ENCODE measurements around the gene EPS8L2. TPM values are rescaled to one million over a fixed set of nuclear protein-coding genes. Genes with fewer than 3 reads are reported as not detected.
"Not testable (repeated sequence)": the region's sequence is repeated elsewhere in the genome, so short reads cannot be mapped to it uniquely, and the experiment has no call there.

Gene EPS8L2
- polyA plus RNA-seq, 1 experiment, result 44.4 TPM

- CTCF ChIA-PET, result interaction anchor here (1.0 to 6.9 kb wide), 19 partner anchors 9 to 174 kb away, joined by 3 to 43 read pairs (median 9); partner anchors contain the start of genes DEAF1, TALDO1 and TMEM80
- H3K4me3 ChIP-seq (ENCODE audit: low read depth, low read length), result no peak overlapping the region
- peaks cover 1% of the 10 kb centered on the region for H3K27me3 ChIP-seq (ENCODE audit: control insufficient read depth, insufficient read depth, low read length)
- POLR2A ChIA-PET, result no interaction called here
- TF ChIP-seq CTCF (IDR thresholded peaks at IDR 0.05; ENCODE audit: insufficient read depth, low read depth, low read length), result no peak
- no peak for DNase-seq (ENCODE audit: low read depth)
- peaks cover 2% of the 10 kb centered on the region; the same call in 1 of the 2 replicates for H3K36me3 ChIP-seq (ENCODE audit: control insufficient read depth, insufficient read depth, low read length)
Observed at GRCh38 chr11:728901-729491, 23.0 kb downstream of the EPS8L2 start.

- ChIA-PET POLR2A (no interaction called here), CTCF (interaction anchor here (5.2 to 6.9 kb wide), 2 partner anchors 33 to 68 kb away, joined by 40 to 43 read pairs; partner anchors contain the start of genes DEAF1 and TMEM80)
- no peak for DNase-seq (ENCODE audit: low read depth)
- H3K36me3 ChIP-seq (ENCODE audit: control insufficient read depth, insufficient read depth, low read length), result peaks cover under 1% of the 10 kb centered on the region; the same call in 1 of the 2 replicates
- H3K4me3 ChIP-seq (ENCODE audit: low read depth, low read length), result no peak overlapping the region
- peaks cover 1% of the 10 kb centered on the region for H3K27me3 ChIP-seq (ENCODE audit: control insufficient read depth, insufficient read depth, low read length)
- no peak for TF ChIP-seq CTCF (IDR thresholded peaks at IDR 0.05; ENCODE audit: insufficient read depth, low read depth, low read length)
Observed at GRCh38 chr11:729492-730074, 23.6 kb downstream of the EPS8L2 start.

GRCh38 chr11:733072-733471 is 27.0 kb downstream of the EPS8L2 start:
- peaks cover 1% of the 10 kb centered on the region for H3K27me3 ChIP-seq (ENCODE audit: control insufficient read depth, insufficient read depth, low read length)
- no peak overlapping the region for H3K4me3 ChIP-seq (ENCODE audit: low read depth, low read length)
- TF ChIP-seq CTCF (IDR thresholded peaks at IDR 0.05; ENCODE audit: insufficient read depth, low read depth, low read length), result no peak
- CTCF ChIA-PET, result interaction anchor here (2.3 kb wide), 1 partner anchor 14 kb away, joined by 8 read pairs; the partner anchor contains the start of gene TALDO1
- no peak for DNase-seq (ENCODE audit: low read depth)
- POLR2A ChIA-PET, result no interaction called here
- no peaks in the 10 kb centered on the region for H3K36me3 ChIP-seq (ENCODE audit: control insufficient read depth, insufficient read depth, low read length)

- POLR2A ChIA-PET; H3K36me3 ChIP-seq (ENCODE audit: control insufficient read depth, insufficient read depth, low read length); DNase-seq (ENCODE audit: low read depth); H3K4me3 ChIP-seq (ENCODE audit: low read depth, low read length); CTCF ChIA-PET; H3K27me3 ChIP-seq (ENCODE audit: control insufficient read depth, insufficient read depth, low read length): not testable (repeated sequence)
Observed at GRCh38 chr11:734541-734940, 28.5 kb downstream of the EPS8L2 start.

GRCh38 chr11:737366-737765 is 31.3 kb downstream of the EPS8L2 start:
- ChIA-PET CTCF (interaction anchor here (0.9 to 3.4 kb wide), 2 partner anchors 10 kb away, joined by 4 to 22 read pairs; partner anchors contain the start of gene TALDO1), POLR2A (no interaction called here)
- no peak for DNase-seq (ENCODE audit: low read depth)
- TF ChIP-seq CTCF (IDR thresholded peaks at IDR 0.05; ENCODE audit: insufficient read depth, low read depth, low read length), result no peak
- H3K36me3 ChIP-seq (ENCODE audit: control insufficient read depth, insufficient read depth, low read length), result no peaks in the 10 kb centered on the region
- peaks cover 1% of the 10 kb centered on the region for H3K27me3 ChIP-seq (ENCODE audit: control insufficient read depth, insufficient read depth, low read length)
- no peak overlapping the region for H3K4me3 ChIP-seq (ENCODE audit: low read depth, low read length)

GRCh38 chr11:737899-738298 is 31.9 kb downstream of the EPS8L2 start:
- H3K4me3 ChIP-seq (ENCODE audit: low read depth, low read length); POLR2A ChIA-PET; H3K36me3 ChIP-seq (ENCODE audit: control insufficient read depth, insufficient read depth, low read length); H3K27me3 ChIP-seq (ENCODE audit: control insufficient read depth, insufficient read depth, low read length); DNase-seq (ENCODE audit: low read depth): not testable (repeated sequence)
- CTCF ChIA-PET, result interaction anchor here (0.9 to 3.4 kb wide), 2 partner anchors 9 to 10 kb away, joined by 4 to 22 read pairs; partner anchors contain the start of gene TALDO1

Measured in BJ (cell line).